Measurements from ENCODE around the gene AHRR.

Gene AHRR

DNA sequence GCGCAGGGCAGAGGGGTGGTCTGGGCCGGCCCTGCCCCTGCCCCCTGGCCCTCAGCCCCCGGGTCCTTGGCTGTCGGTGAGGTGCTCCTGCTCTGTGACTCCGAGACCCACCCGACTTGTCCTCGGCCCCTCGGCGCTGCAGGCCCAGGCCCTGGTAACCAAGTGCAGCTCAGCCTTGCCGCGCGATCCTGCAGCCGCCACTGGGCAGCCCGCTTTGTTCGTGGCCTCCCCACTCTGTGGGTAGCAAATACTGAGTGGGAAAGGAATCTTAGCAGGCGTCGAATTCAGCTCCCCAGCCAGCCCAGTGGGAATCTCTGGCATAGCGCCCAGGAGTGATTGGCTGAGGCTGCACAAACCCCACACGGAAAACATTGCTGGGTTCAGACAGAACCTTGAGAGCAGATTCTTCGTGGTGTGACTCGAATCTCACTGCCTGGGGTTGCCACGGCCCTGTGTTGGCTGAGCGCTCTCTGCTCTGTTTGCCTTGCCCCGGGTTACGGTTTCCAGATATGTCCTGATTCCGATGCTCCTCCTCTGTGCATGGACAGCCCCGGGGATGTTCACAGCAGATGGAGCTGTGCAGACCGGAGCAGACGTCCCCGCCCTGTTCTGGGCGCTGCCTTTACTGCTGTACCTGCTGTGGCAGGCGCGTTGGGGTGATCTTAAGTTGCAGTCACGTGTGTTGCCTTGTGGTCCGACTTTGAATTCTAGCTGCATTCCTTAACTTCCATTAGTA, 108.1 kb downstream of the AHRR start:
- no peak for TF ChIP-seq REST (IDR thresholded peaks at IDR 0.05; ENCODE audit: insufficient read depth in 1 of 2, low read depth in 2 of 2, low read length in 2 of 2)
- no peak for TF ChIP-seq POLR2AphosphoS5 (IDR thresholded peaks at IDR 0.05; ENCODE audit: low read depth, low read length)
- no peak for TF ChIP-seq TAF1 (IDR thresholded peaks at IDR 0.05; ENCODE audit: borderline replicate concordance, insufficient read depth, low read length)
- no peak for TF ChIP-seq SIN3A (IDR thresholded peaks at IDR 0.05; ENCODE audit: borderline replicate concordance, insufficient read depth, low read length)
- no peak for TF ChIP-seq FOXP2 (optimal IDR thresholded peaks at IDR 0.05; ENCODE audit: borderline replicate concordance, extremely low read depth, extremely low read length, insufficient read depth)

DNA sequence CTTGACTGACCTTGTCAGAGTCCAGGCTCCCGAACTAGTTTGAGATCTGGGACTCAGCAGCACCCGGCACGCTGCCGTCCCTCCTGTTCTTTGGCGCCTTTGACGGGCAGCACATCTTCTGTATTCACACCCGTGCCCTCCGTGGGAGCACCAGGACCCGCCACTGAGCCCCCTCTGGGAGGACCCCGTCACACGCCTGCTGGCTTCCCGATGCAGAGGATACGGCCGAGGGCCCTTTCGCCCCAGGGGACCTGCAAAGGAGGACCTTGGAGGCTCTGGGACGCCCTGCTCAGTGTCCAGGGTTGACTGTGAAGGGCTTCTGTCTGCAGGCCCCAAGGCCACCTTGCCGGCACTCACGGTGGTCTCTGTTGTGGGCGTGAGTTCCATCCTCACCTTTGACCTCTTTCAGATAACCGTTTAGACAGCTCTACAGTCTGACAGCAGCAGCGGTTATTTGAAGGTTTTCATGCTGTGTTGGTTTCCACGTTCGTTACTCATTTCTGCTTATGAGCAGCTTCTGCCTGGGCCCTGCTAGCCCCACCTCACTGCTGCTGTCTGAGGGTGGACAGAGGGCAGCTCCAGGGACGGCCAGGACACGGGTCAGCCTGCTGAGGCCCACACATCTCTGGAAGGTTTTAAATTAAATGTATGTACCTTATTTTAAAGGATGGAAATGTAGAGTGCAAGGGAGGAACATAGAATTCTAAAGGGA, 108.9 kb downstream of the AHRR start:
- TF ChIP-seq TAF1 (IDR thresholded peaks at IDR 0.05; ENCODE audit: borderline replicate concordance, insufficient read depth, low read length): no peak
- no peak for TF ChIP-seq POLR2AphosphoS5 (IDR thresholded peaks at IDR 0.05; ENCODE audit: low read depth, low read length)
- TF ChIP-seq REST (IDR thresholded peaks at IDR 0.05; ENCODE audit: insufficient read depth in 1 of 2, low read depth in 2 of 2, low read length in 2 of 2): no peak
- no peak for TF ChIP-seq FOXP2 (optimal IDR thresholded peaks at IDR 0.05; ENCODE audit: borderline replicate concordance, extremely low read depth, extremely low read length, insufficient read depth)
- no peak for TF ChIP-seq SIN3A (IDR thresholded peaks at IDR 0.05; ENCODE audit: borderline replicate concordance, insufficient read depth, low read length)

DNA sequence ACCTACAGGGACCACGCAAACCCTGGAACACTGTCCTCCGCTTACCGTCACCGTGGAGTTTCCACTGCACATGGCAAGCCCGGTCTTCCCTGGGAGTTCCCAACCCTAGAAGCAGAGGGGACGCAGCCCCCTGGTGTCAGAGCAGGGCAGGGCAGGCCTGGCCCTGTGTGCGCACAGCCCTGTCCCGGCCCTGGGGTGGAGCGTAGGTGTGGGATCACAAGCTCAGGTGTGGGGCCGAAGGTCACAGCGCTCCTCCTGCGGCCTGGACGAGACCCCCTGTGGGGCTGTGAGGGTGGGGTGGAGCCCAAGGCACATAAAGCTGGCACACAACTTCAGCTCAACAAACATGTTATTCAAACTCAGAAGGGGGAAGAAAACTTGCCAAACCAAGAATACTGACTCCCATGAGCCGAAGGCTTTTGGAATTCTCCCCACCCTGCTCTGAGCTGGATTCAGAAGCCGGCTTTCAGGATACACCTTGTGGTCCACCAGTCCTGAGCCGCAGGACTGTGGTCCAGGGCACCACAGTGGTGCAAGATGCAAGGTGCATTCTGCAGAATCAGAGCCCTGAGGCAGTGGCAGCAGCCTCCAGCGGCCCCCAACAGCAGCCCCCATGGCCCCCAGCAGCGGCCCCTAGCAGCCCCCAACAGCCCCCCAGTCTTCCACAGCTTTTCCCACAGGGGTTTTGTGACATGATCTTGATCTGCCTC, 109.6 kb downstream of the AHRR start:
- TF ChIP-seq FOXP2 (optimal IDR thresholded peaks at IDR 0.05; ENCODE audit: borderline replicate concordance, extremely low read depth, extremely low read length, insufficient read depth) (peak; percentile 24), TAF1 (IDR thresholded peaks at IDR 0.05; ENCODE audit: borderline replicate concordance, insufficient read depth, low read length) (no peak), SIN3A (IDR thresholded peaks at IDR 0.05; ENCODE audit: borderline replicate concordance, insufficient read depth, low read length) (no peak)

- TF ChIP-seq FOXP2 (optimal IDR thresholded peaks at IDR 0.05; ENCODE audit: borderline replicate concordance, extremely low read depth, extremely low read length, insufficient read depth) (no peak), SIN3A (IDR thresholded peaks at IDR 0.05; ENCODE audit: borderline replicate concordance, insufficient read depth, low read length) (no peak), TAF1 (IDR thresholded peaks at IDR 0.05; ENCODE audit: borderline replicate concordance, insufficient read depth, low read length) (no peak), REST (IDR thresholded peaks at IDR 0.05; ENCODE audit: insufficient read depth in 1 of 2, low read depth in 2 of 2, low read length in 2 of 2) (no peak), POLR2AphosphoS5 (IDR thresholded peaks at IDR 0.05; ENCODE audit: low read depth, low read length) (no peak)
These were observed 110.2 kb downstream of the AHRR start for GRCh38 chr5:431711-432050.

DNA sequence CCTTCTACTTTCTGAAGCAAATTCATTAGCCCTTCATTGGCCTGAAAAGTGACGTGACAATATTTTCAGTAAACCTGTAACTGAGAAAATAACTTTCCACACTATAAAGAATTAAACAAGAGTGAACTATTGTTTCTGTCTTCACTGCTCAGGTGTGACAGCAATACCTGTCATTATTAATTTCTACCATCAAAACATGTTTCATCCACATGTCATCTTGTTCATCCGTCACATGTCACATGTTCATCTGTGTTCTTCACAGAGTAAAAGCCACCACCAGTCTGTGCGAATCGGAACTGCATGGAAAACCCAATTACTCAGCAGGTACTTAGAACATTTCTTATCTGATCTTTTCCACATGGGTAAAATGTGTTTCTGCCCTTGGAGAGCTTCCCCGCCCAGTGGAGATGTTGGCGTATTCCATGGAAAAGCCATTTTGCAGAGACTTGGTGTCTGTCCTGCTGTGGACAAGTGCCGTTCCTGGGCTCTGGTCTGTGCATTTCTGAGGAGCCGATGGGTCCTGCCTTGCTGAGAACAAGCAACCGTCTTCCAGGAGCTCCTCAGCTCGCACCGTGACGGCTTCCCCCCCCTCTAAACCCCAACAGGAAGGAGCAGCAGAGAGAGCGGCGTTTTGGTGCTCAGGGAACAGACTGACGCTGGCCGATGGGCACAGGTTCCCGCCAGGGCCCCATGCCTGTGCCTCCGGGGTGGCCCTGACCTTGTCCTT, 110.8 kb downstream of the AHRR start:
- no peak for TF ChIP-seq TAF1 (IDR thresholded peaks at IDR 0.05; ENCODE audit: borderline replicate concordance, insufficient read depth, low read length)
- TF ChIP-seq REST (IDR thresholded peaks at IDR 0.05; ENCODE audit: insufficient read depth in 1 of 2, low read depth in 2 of 2, low read length in 2 of 2): no peak
- no peak for TF ChIP-seq FOXP2 (optimal IDR thresholded peaks at IDR 0.05; ENCODE audit: borderline replicate concordance, extremely low read depth, extremely low read length, insufficient read depth)
- TF ChIP-seq SIN3A (IDR thresholded peaks at IDR 0.05; ENCODE audit: borderline replicate concordance, insufficient read depth, low read length): no peak
- no peak for TF ChIP-seq POLR2AphosphoS5 (IDR thresholded peaks at IDR 0.05; ENCODE audit: low read depth, low read length)

All from PFSK-1 (cell line).